KMS-11 (cell line): ENCODE measurements around the gene RNASE7.
A peak's percentile ranks its signal among the peaks of the same experiment; 100 is the strongest.

ENCODE experiments used
- H2AFZ ChIP-seq: fragments of 200-600 bp; sonication (generic); 2 replicates; pipeline ENCODE4 v1.6.1; 2016; ENCODE audit warnings: antibody characterized with exemption, mixed run types, low read depth
- H3K27ac ChIP-seq: fragments of 200-600 bp; sonication (generic); 2 replicates; pipeline ENCODE4 v1.6.1; 2016; ENCODE audit warnings: mild to moderate bottlenecking, mixed run types
- H3K27me3 ChIP-seq: fragments of 200-600 bp; sonication (generic); 2 replicates; pipeline ENCODE4 v1.6.1; 2017; ENCODE audit warnings: mild to moderate bottlenecking, low read depth, mixed run types, moderate library complexity; ENCODE audit not compliant: insufficient read depth
- H3K36me3 ChIP-seq: fragments of 200-600 bp; sonication (generic); 2 replicates; pipeline ENCODE4 v1.6.1; 2017; ENCODE audit warnings: mild to moderate bottlenecking, mixed run types; ENCODE audit not compliant: insufficient read depth
- H3K4me1 ChIP-seq: fragments of 200-600 bp; sonication (generic); 2 replicates; pipeline ENCODE4 v1.6.1; 2016; ENCODE audit warnings: mild to moderate bottlenecking, low read depth, mixed run types; ENCODE audit not compliant: poor library complexity, severe bottlenecking
- H3K4me2 ChIP-seq: fragments of 200-600 bp; sonication (generic); 2 replicates; pipeline ENCODE4 v1.7.0; 2016; ENCODE audit warnings: mild to moderate bottlenecking, mixed run types
- H3K4me3 ChIP-seq: fragments of 200-600 bp; sonication (generic); IDR thresholded peaks from 2 replicates; pipeline ENCODE4 v1.6.1; 2017; ENCODE audit warnings: low read depth, low read length, mixed read lengths; ENCODE audit not compliant: insufficient read depth
- H3K79me2 ChIP-seq: fragments of 200-600 bp; sonication (generic); 2 replicates; pipeline ENCODE4 v1.6.1; 2016; ENCODE audit warnings: low read depth, mixed run types; ENCODE audit not compliant: insufficient read depth
- H3K9ac ChIP-seq: fragments of 200-600 bp; sonication (generic); 2 replicates; pipeline ENCODE4 v1.6.1; 2016; ENCODE audit warnings: mild to moderate bottlenecking, mixed run types
- H4K20me1 ChIP-seq: fragments of 200-600 bp; sonication (generic); 2 replicates; pipeline ENCODE4 v1.6.1; 2016; ENCODE audit warnings: mild to moderate bottlenecking, mixed run types; ENCODE audit not compliant: insufficient read depth
- CTCF ChIP-seq: fragments of 200-600 bp; sonication (generic); conservative IDR thresholded peaks from 2 replicates; pipeline ENCODE4 v1.6.1; 2017; ENCODE audit warnings: low read depth, mild to moderate bottlenecking, antibody characterized with exemption, low read length, moderate library complexity, mixed read lengths

Gene RNASE7

GRCh38 chr14:21023817-21024584 lies 18.2 kb upstream of the RNASE7 start:
- no peaks in the 10 kb centered on the region for H4K20me1 ChIP-seq
- no peaks in the 10 kb centered on the region for H3K36me3 ChIP-seq
- TF ChIP-seq CTCF = no peak
- H3K27me3 ChIP-seq = no peaks in the 10 kb centered on the region
- no peaks in the 10 kb centered on the region for H3K4me1 ChIP-seq
- H3K27ac ChIP-seq = no peak overlapping the region
- H3K79me2 ChIP-seq = no peaks in the 10 kb centered on the region
- peak overlapping the region; percentile 69 for H2AFZ ChIP-seq
- H3K4me3 ChIP-seq = no peak overlapping the region
- H3K9ac ChIP-seq = peak overlapping the region; percentile 64; the same call in 1 of the 2 replicates
- peak overlapping the region; percentile 54 for H3K4me2 ChIP-seq

- Histone ChIP-seq H3K9ac (peak within 1 kb of the TSS; percentile 64; the same call in 1 of the 2 replicates), H3K4me1 (no peaks in the 10 kb centered on the region), H3K4me2 (peak within 1 kb of the TSS; percentile 54), H2AFZ (peak within 1 kb of the TSS; percentile 69), H3K27ac (no peak within 1 kb of the TSS), H3K79me2 (no peaks in the 10 kb centered on the region), H4K20me1 (no peaks in the 10 kb centered on the region), H3K27me3 (no peaks in the 10 kb centered on the region), H3K36me3 (no peaks in the 10 kb centered on the region), H3K4me3 (no peak within 1 kb of the TSS)
- no peak for TF ChIP-seq CTCF
Observed at GRCh38 chr14:21024585-21025370, 17.4 kb upstream of the RNASE7 start, which contains the start of gene NDRG2. Gene NDRG2 (minus strand): TSS chr14:21025061. CDS start chr14:21023315, 1,746 bp downstream.

GRCh38 chr14:21025371-21026273 lies 16.5 kb upstream of the RNASE7 start:
- H3K27me3 ChIP-seq = no peaks in the 10 kb centered on the region
- H3K4me3 ChIP-seq = no peak overlapping the region
- TF ChIP-seq CTCF = no peak
- no peaks in the 10 kb centered on the region for H3K36me3 ChIP-seq
- no peaks in the 10 kb centered on the region for H3K4me1 ChIP-seq
- H3K79me2 ChIP-seq = no peaks in the 10 kb centered on the region
- no peak overlapping the region for H3K4me2 ChIP-seq
- no peak overlapping the region; the same call in 1 of the 2 replicates for H3K9ac ChIP-seq
- H4K20me1 ChIP-seq = no peaks in the 10 kb centered on the region
- H2AFZ ChIP-seq = peak overlapping the region; percentile 69
- no peak overlapping the region for H3K27ac ChIP-seq
